HG03575 (cell line): Measurements from ENCODE around the gene AMPD2.

ENCODE experiments used
- ATAC-seq: cut with Tn5 transposase; IDR thresholded peaks from one replicate; pipeline ENCODE4 v1.9.1; 2021; ENCODE audit not compliant: unreplicated experiment, insufficient number of reproducible peaks, low FRiP score; ENCODE audit errors: extremely low read depth

Gene AMPD2

GRCh38 chr1:109613361-109614147, 6.1 kb upstream of the AMPD2 start:
- ATAC-seq, result no peak

DNA sequence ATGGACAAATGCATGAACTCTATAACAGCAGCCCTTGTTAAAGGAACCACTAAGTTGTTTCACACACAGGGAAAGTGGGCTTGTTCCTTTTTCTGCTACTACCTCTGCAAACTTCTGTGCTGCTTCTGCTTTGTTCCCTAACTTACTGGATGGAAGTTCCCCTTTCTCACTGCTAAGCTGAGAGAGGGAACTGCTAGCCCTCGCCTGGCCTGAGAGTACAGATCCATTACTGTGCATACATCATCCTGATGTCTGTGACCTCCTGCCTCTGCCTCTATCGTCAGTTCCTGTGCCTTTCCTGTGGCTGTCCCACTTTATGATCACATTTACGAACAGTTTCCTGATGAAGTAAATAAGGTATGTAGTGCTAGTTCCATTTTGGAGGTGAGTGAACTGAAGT, 3.8 kb upstream of the AMPD2 start:
- no peak for ATAC-seq

GRCh38 chr1:109616391-109616790, 3.2 kb upstream of the AMPD2 start:
- ATAC-seq, result no peak

DNA sequence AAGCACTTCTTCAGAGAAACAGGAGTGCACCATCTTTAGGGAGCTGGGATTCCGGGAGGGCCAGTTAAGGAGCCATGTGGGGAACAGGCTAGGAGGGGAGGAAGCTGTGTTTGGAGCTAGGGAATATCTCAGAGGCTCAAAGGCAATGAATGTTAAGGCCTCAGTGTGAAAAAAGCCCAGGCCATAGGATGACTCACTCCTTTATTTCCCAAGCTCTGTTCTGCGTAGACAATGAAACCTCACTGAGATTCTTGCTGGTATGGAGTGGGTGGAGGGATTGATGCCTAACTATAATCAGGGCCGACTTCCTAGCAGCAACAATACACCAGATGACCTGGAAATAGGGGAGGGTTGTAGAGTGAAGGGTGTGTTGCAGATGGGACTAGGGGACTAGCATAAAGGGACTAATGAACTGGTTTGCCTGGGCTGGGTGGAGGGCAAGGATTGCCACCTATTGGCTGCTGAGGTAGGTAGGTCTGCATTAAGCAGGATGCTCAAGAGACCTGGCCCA, 2.3 kb upstream of the AMPD2 start:
- ATAC-seq, result no peak

DNA sequence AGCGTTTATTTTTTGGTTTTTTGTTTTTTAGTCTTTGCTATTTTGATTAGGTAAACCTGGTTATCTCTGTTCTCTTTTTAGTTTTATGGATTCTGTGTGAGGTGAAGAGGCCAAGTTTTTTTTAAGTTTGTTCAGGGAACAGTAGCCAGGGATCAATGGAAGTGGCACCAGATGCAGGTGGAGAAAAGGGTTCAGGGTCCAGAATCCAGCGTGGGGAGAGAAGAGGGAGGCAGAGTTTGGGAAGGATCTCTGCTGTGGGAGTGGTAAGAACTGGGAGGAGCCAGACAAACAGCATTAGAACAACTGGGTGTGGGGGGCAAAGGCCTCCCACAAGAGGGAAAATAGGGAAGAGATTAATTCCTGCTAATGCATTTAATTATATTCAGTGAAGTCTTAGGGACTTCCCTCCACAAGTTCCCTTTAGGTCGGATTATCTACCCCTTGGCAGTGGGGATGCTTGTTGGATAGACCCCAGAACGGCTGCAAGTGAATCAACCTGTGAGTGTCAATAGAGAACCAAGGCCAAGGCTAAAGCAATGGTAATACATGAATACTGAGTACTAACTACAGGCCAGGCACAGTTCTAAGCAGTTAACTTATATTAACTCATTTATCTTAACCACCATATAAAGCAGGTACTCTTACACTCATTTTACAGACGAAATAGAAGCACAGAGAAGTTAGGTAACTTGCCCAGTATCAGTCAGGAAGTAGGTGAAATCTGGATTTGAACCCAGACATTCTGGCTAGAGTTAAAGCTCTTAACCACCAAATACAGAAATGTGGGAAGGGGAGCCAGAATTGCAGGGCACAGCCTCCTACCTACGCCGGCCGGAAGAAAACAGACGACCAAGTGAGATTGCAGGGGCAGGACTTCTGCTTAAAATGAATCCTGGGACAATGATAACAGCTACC, 719 bp upstream of the AMPD2 start:
- ATAC-seq, result no peak

- no peak for ATAC-seq
Measured at GRCh38 chr1:109620401-109620791, 759 bp downstream of the AMPD2 start.

GRCh38 chr1:109620841-109621286, 1.2 kb downstream of the AMPD2 start:
- peak; percentile 59 for ATAC-seq

GRCh38 chr1:109621379-109622136, 1.9 kb downstream of the AMPD2 start:
- ATAC-seq, result no peak

DNA sequence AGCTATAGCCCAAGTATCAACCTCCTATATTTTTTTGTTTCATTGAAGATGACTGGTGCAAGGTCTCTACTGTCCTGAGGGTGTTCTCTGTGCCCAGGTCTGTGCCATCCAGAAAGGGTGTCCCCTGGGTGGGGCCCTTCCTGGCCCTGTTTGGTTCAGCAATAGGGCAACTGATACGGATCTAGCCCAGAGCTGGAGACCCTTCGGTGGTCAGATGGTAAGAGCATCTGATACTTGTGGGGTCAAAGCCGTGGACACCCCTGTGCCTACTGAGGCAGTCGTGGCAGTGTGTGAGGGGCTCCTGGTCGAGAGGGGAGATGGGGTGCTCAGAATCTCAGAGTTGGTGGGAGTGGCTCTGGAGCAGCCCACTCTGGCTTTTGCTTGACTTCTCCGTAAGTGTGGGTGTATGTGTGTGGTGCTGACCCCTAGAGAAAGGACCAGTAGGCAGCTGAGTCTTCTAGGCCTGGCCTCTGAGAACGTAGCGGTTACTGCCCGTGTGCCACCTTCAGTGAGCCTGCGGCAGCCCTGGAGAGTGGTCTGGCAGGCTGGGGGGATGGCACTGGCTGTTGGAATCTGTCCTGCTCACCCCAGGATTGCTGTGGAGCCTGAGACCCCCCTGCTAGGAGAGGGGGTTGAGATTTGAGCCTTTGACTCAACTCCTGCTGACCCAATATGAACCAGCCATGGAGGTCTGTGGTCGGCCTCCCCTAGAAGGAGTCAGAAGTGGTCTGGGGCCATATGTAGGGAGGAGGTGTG, 2.7 kb downstream of the AMPD2 start:
- ATAC-seq, result no peak

DNA sequence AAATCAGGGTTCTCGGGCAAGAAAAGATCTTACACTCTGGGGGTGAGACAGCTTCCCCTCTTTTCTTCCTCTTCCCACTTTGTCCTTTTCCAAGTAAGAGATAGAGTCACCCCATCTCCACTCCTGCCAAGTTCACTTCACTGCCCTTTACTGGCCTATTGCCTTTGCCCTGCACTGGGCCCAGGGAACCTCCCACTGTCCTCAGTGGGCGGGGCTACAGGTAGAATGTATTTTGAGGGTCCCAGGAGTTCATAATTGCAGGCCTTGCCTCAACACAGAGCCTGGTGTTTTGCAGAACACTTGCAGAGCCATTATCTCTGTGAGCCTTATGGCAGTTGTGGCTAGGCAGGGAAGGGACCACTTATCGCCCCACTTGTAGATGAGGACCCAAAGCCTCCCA, 3.3 kb downstream of the AMPD2 start:
- no peak for ATAC-seq

DNA sequence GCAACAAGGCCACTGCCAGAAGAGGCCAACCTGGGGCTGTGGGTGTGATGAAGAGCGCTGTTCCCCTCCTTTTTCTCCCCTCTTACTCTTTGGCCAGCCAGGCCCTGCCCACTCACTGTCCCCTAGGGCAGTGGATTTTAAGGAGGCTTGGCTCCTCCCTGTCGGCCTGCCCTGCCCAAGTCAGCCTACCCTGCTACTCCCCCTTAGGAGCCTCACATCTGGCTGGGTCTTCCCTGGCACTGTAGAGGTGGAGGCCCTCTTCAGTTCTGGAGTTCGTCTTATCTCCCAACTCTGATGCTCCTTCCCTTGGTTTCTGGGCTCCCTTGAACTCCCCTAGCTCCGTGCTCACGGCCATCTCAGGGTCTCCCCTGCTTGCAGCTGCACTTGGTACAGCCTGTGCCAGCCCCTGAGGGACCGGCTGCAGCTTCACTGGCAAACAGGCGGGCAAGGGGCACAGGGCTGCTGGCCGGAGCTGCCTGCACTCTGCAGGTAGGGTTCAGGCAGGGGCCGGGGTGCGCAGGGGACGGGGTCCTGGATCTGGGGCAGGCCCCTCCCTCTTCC, 4.0 kb downstream of the AMPD2 start:
- no peak for ATAC-seq

DNA sequence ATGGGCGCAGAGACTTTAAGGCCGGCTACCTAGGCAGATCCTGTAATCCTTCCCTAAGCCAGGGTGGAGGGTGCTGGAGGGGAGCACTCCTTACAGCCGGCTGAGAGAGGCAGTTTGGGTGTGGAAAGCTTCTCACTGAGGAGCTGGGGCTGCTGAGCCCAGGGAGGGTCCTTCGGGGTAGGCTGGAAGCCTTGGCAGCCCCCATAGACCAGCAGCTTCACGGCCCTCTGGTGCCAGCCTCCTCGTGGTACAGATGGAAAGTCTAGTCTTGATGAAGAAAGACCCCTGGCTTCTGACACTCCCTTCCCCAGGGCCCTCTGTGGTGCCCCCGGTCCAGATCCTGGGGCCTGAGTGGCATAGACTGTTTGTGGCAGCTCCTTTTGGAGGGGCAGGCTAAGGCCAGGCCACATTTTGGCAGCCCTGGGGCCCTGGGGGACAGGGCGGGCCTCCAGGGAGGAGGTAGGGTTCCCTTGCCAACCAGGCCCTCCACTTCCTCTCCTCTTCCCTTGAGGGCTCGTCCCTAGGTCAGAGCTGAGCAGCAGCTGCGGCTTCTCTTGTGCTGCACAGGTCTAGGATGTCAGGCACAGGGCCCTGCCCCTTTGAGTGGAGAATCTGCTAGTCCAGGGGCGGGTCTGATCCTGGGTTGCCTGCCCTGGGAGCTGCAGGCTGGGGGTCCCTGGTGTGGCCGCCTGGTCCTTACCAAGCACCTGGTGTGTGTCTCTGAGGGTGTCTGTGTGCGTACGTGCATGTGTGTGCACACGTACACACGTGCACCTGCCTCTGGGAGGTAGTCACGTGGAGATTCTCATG, 4.8 kb downstream of the AMPD2 start:
- no peak for ATAC-seq

DNA sequence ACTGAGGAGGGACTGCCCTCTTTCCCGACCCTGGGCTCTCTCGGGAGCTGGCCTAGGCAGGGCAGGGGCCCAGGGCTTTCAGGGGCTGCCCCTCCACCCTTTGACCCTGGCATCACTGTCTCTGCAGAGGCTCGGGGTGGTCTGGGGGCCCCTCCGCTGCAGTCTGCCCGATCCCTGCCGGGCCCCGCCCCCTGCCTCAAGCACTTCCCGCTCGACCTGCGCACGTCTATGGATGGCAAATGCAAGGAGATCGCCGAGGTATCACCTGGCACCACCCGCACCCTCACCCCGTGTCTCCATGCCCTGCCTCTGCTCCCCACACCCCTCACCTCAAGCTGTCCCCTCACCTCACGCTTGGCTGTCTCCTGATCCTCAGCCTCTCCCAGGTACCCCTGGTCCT, 5.5 kb downstream of the AMPD2 start:
- no peak for ATAC-seq

DNA sequence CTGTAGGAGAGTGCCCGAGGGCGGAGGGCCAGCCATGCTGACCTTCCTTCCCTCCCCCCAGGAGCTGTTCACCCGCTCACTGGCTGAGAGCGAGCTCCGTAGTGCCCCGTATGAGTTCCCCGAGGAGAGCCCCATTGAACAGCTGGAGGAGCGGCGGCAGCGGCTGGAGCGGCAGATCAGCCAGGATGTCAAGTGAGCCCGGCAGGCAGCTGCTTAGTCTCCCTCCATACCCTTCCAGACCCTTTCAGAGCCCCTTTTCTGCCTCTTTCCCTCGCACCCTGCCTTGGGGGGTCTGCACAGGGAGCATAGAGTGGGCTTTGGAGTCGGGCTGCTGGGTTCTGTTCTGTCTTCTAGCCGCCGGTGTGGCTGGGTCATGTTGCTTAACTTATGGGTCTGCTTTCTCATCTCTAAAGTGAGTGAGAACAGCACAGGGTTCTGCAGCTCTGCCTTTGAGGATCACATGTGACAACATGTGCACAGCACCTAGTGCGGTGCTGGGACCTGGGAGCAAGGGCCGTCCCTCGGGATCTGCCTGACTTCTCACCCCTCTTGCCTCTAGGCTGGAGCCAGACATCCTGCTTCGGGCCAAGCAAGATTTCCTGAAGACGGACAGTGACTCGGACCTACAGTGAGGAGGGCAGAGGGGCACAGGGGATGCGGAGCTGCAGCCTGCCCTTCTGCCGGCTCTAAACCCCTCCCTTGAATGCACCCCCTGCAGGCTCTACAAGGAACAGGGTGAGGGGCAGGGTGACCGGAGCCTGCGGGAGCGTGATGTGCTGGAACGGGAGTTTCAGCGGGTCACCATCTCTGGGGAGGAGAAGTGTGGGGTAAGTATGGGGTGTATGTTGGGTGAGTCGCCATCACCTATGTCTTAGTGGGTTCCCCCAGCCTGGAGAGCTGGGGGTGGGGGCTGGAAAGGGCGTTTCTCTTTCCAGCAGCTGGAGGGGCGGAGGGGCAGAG, 6.2 kb downstream of the AMPD2 start:
- ATAC-seq, result no peak

DNA sequence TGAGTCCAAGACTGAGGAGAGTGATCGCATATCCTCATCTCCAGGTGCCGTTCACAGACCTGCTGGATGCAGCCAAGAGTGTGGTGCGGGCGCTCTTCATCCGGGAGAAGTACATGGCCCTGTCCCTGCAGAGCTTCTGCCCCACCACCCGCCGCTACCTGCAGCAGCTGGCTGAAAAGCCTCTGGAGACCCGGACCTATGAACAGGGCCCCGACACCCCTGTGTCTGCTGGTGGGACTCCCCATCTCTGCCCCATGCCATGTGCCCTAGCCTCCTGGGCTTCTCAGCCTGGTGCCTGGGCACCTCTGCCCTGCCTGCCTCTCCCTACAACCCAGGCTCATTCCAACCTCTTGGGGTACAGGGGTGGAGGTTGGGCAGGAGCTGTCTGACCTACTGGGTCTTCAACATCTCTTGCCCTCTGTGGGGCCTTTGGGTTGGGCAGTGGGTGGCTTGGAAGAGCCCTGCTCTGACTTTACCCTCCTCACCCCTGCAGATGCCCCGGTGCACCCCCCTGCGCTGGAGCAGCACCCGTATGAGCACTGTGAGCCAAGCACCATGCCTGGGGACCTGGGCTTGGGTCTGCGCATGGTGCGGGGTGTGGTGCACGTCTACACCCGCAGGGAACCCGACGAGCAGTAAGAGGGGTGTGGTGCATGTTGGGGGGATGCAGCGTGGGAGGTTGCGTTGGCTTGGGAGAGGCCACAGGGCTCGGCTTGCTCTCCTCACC, 7.2 kb downstream of the AMPD2 start:
- ATAC-seq, result no peak
